Breast epithelium (tissue), 4 donors: Measurements from ENCODE around the gene RALGPS2. TPM values are rescaled to one million over a fixed set of nuclear protein-coding genes. Genes with fewer than 3 reads are reported as not detected.

ENCODE experiments used
- DNase-seq, 2 donors: peaks; one replicate each; pipeline ENCODE4 v3.0.0-alpha.2; 2019; ENCODE audit warnings: low spot score in 2 of 2
- H3K27ac ChIP-seq, 2 donors: fragments of 200-600 bp; sonication (generic) in 1 of 2; one replicate each; pipeline ENCODE4 v1.5.1; 2016 to 2019; ENCODE audit warnings: mild to moderate bottlenecking in 1 of 2
- H3K27me3 ChIP-seq, 2 donors: fragments of 200-600 bp; sonication (generic) in 1 of 2; one replicate each; pipeline versions ENCODE4 v1.5.1 to v1.6.0; 2017 to 2019; ENCODE audit warnings: control low read depth in 1 of 2, mild to moderate bottlenecking in 1 of 2
- H3K36me3 ChIP-seq: fragments of 200-600 bp; one replicate; pipeline ENCODE4 v1.5.1; 2019
- H3K4me1 ChIP-seq, 2 donors: fragments of 200-600 bp; sonication (generic); one replicate each; pipeline ENCODE4 v1.5.1; 2016 to 2019; ENCODE audit warnings: control low read depth in 1 of 2
- H3K4me3 ChIP-seq, 3 donors: fragments of 200-600 bp; sonication (generic); 1 replicate in 2 of 3; 2 replicates in 1 of 3; pipeline ENCODE4 v1.5.1; 2016 to 2019; ENCODE audit warnings: mild to moderate bottlenecking in 3 of 3, moderate library complexity in 2 of 3
- H3K9me3 ChIP-seq, 2 donors: fragments of 200-600 bp; sonication (generic) in 1 of 2; one replicate each; pipeline ENCODE4 v1.5.1; 2016 to 2019; ENCODE audit warnings: control low read depth in 1 of 2
- CTCF ChIP-seq, 3 donors: fragments of 450-650 bp; IDR thresholded peaks; one replicate each; pipeline ENCODE4 v1.5.1; 2016 to 2017; ENCODE audit warnings: antibody characterized with exemption in 3 of 3, mild to moderate bottlenecking in 3 of 3, moderate library complexity in 3 of 3
- POLR2A ChIP-seq: fragments of 450-650 bp; IDR thresholded peaks from one replicate; pipeline ENCODE4 v1.6.1; 2016; ENCODE audit warnings: antibody characterized with exemption, mild to moderate bottlenecking, moderate library complexity
- POLR2AphosphoS5 ChIP-seq, 3 donors: sonication (generic); formaldehyde crosslinking; IDR thresholded peaks; one replicate each; pipeline ENCODE4 v1.6.1; 2017; ENCODE audit warnings: antibody characterized with exemption in 3 of 3
- intact Hi-C: fragments of 100-400 bp; cut with DNase I; formaldehyde crosslinking; loops from one replicate; pipeline ENCODE4 v1.15.1; 2023; ENCODE audit warnings: low total_unique reads
- total RNA-seq, 3 donors: library from RNA; depleted of rRNA; stranded (reverse); fragments of >200 nt; gene quantifications; one replicate each; pipeline ENCODE4 v1.1.0, GENCODE V29; 2016

Gene RALGPS2
- total RNA-seq, 3 donors from 2014 or later = 4.8 to 45.2 (median 43.3) TPM

GRCh38 chr1:178819123-178819522, 94.1 kb downstream of the RALGPS2 start:
- H3K4me1 ChIP-seq = no peaks in the 10 kb centered on the region
- no peak overlapping the region for H3K4me3 ChIP-seq
- H3K36me3 ChIP-seq = no peaks in the 10 kb centered on the region
- DNase-seq = no peak
- H3K9me3 ChIP-seq = no peaks in the 10 kb centered on the region
- no peak overlapping the region for H3K27ac ChIP-seq
- no peaks in the 10 kb centered on the region for H3K27me3 ChIP-seq
- intact Hi-C loops = no loop called here
- TF ChIP-seq CTCF (IDR thresholded peaks at IDR 0.05) = no peak
- TF ChIP-seq POLR2AphosphoS5 (IDR thresholded peaks at IDR 0.05) = no peak
- TF ChIP-seq POLR2A = no peak

DNA sequence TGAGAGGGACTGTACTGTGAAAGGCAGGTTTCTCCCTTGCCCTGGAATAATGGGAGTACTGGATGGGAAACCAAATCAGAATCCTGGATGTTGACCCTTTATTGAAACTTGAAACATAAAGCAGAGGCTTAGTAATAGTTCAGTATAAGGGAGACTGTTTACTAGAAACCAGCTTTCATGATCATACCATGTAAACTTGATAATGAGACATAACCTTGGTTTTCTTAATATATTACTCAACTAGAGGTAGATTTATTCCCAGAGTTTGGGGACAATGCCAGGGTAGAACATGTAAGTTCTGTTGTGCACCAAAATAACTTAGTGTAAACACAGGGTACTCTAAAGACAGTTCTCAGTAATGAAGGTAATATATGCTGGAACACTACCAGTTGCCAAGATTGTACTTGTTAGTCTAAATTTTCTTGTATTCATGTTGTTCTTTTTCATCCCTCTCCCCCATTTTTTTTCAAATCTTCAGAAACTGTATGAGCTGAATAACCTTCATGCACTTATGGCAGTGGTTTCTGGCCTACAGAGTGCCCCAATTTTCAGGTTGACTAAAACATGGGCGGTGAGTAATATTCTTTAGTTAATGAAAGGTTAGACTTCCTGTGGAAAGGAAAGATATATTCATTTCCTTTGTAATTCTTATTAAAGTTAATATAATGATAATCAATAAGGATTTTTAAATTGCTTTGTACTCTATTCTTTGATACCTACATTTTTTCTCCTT, 96.3 kb downstream of the RALGPS2 start:
- TF ChIP-seq POLR2A (no peak), POLR2AphosphoS5 (IDR thresholded peaks at IDR 0.05) (no peak), CTCF (IDR thresholded peaks at IDR 0.05) (no peak)
- no peak for DNase-seq
- no peaks in the 10 kb centered on the region for H3K27me3 ChIP-seq
- no peak overlapping the region for H3K4me3 ChIP-seq
- intact Hi-C loops = no loop called here
- no peaks in the 10 kb centered on the region for H3K4me1 ChIP-seq
- H3K9me3 ChIP-seq = no peaks in the 10 kb centered on the region
- H3K27ac ChIP-seq = no peak overlapping the region
- H3K36me3 ChIP-seq = no peaks in the 10 kb centered on the region

GRCh38 chr1:178825167-178825566, 100.1 kb downstream of the RALGPS2 start:
- Histone ChIP-seq H3K9me3 (no peaks in the 10 kb centered on the region), H3K36me3 (no peaks in the 10 kb centered on the region), H3K27ac (no peak overlapping the region), H3K27me3 (no peaks in the 10 kb centered on the region), H3K4me3 (no peak overlapping the region), H3K4me1 (no peaks in the 10 kb centered on the region)
- intact Hi-C loops = no loop called here
- TF ChIP-seq POLR2AphosphoS5 (IDR thresholded peaks at IDR 0.05) = no peak
- TF ChIP-seq CTCF (IDR thresholded peaks at IDR 0.05) = no peak
- TF ChIP-seq POLR2A = no peak
- DNase-seq = no peak

DNA sequence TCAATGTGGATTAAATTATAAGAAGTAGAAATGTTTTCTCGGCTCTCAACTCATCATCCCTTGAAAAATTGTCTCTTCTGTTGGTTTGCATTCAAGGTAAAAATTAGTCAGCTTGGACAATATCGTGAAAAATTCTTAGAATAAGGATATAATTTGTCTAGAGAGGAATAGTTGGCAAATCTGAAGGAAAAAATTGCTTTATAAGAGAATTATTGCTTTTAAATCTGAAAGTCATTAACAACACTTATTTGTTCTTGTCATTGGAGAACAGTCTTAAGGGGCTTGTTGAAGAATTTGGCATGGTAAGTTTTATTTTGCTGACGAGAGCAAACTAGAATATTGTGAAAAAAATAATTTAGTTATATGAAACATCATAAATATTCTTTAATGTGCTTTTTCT, 119.4 kb downstream of the RALGPS2 start:
- Histone ChIP-seq H3K36me3 (no peaks in the 10 kb centered on the region), H3K27ac (no peak overlapping the region), H3K27me3 (no peaks in the 10 kb centered on the region), H3K4me3 (no peak overlapping the region), H3K4me1 (no peaks in the 10 kb centered on the region), H3K9me3 (no peaks in the 10 kb centered on the region)
- DNase-seq = no peak
- intact Hi-C loops = no loop called here
- TF ChIP-seq CTCF (IDR thresholded peaks at IDR 0.05) (no peak), POLR2AphosphoS5 (IDR thresholded peaks at IDR 0.05) (no peak), POLR2A (no peak)

- H3K27ac ChIP-seq = no peak overlapping the region
- H3K27me3 ChIP-seq = no peaks in the 10 kb centered on the region
- H3K9me3 ChIP-seq = no peaks in the 10 kb centered on the region
- no peaks in the 10 kb centered on the region for H3K36me3 ChIP-seq
- no peaks in the 10 kb centered on the region for H3K4me1 ChIP-seq
- no peak for DNase-seq
- intact Hi-C loops = no loop called here
- no peak for TF ChIP-seq POLR2AphosphoS5 (IDR thresholded peaks at IDR 0.05)
- TF ChIP-seq CTCF (IDR thresholded peaks at IDR 0.05) = no peak
- no peak for TF ChIP-seq POLR2A
- no peak overlapping the region for H3K4me3 ChIP-seq
These were observed 121.3 kb downstream of the RALGPS2 start for GRCh38 chr1:178846306-178846705.
